Neural progenitor cell (in vitro differentiated cells): ENCODE data around the gene TTYH2. TPM values are rescaled to one million over a fixed set of nuclear protein-coding genes. Genes with fewer than 3 reads are reported as not detected.

ENCODE experiments used
- DNase-seq: peaks from one replicate; pipeline ENCODE4 v3.0.0-alpha.2; 2016; ENCODE audit warnings: low spot score
- H2AFZ ChIP-seq: fragments of 200-600 bp; sonication (generic); replicated peaks from 2 replicates; pipeline ENCODE4 v1.6.1; 2016; ENCODE audit warnings: antibody characterized with exemption
- H3F3A ChIP-seq: fragments of 200-600 bp; sonication (generic); 2 replicates; pipeline ENCODE4 v1.6.1; 2016; ENCODE audit warnings: antibody characterized with exemption, low read depth
- H3K27ac ChIP-seq: fragments of 200-600 bp; sonication (generic); 2 replicates; pipeline ENCODE4 v1.5.1; 2016; ENCODE audit warnings: mild to moderate bottlenecking
- H3K27me3 ChIP-seq: fragments of 200-600 bp; sonication (generic); 2 replicates; pipeline ENCODE4 v1.6.1; 2016; ENCODE audit warnings: mild to moderate bottlenecking, moderate library complexity
- H3K36me3 ChIP-seq: fragments of 200-600 bp; sonication (generic); 2 replicates; pipeline ENCODE4 v1.5.1; 2016
- H3K4me1 ChIP-seq: fragments of 200-600 bp; sonication (generic); 2 replicates; pipeline ENCODE4 v1.6.1; 2016; ENCODE audit warnings: mixed run types
- H3K4me2 ChIP-seq: fragments of 200-600 bp; sonication (generic); 2 replicates; pipeline ENCODE4 v1.6.1; 2016
- H3K4me3 ChIP-seq: fragments of 200-600 bp; sonication (generic); 2 replicates; pipeline ENCODE4 v1.5.1; 2016
- H3K79me2 ChIP-seq: fragments of 200-600 bp; sonication (generic); 2 replicates; pipeline ENCODE4 v1.6.1; 2016; ENCODE audit warnings: low read depth
- H3K9ac ChIP-seq: fragments of 200-600 bp; sonication (generic); 2 replicates; pipeline ENCODE4 v1.6.1; 2016
- H3K9me3 ChIP-seq: fragments of 200-600 bp; sonication (generic); 2 replicates; pipeline ENCODE4 v1.5.1; 2016; ENCODE audit warnings: low read depth
- H4K20me1 ChIP-seq: fragments of 200-600 bp; sonication (generic); 2 replicates; pipeline ENCODE4 v1.6.1; 2016; ENCODE audit warnings: low read depth
- H3K27ac Mint-ChIP-seq: 3 replicates; pipeline ENCODE4 v1.8.0; 2021; ENCODE audit warnings: mixed read lengths
- H3K27me3 Mint-ChIP-seq: 2 replicates; pipeline ENCODE4 v1.8.0; 2022; ENCODE audit warnings: low read depth, mild to moderate bottlenecking, inconsistent platforms, moderate library complexity, mixed read lengths; ENCODE audit not compliant: insufficient read depth
- H3K36me3 Mint-ChIP-seq: 3 replicates; pipeline ENCODE4 v1.8.0; 2021; ENCODE audit warnings: mixed read lengths
- H3K4me1 Mint-ChIP-seq: 3 replicates; pipeline ENCODE4 v1.8.0; 2021; ENCODE audit warnings: mixed read lengths
- H3K4me3 Mint-ChIP-seq: 3 replicates; pipeline ENCODE4 v1.8.0; 2021; ENCODE audit warnings: mild to moderate bottlenecking, moderate library complexity, mixed read lengths
- H3K9me3 Mint-ChIP-seq: 3 replicates; pipeline ENCODE4 v1.8.0; 2020; ENCODE audit warnings: mixed read lengths
- EZH2 ChIP-seq: fragments of 200-600 bp; sonication (generic); IDR thresholded peaks from 2 replicates; pipeline ENCODE4 v1.6.1; 2017; ENCODE audit warnings: antibody characterized with exemption, mild to moderate bottlenecking, moderate library complexity
- EZH2phosphoT487 ChIP-seq: fragments of 200-600 bp; sonication (generic); IDR thresholded peaks from 2 replicates; pipeline ENCODE4 v1.6.1; 2017; ENCODE audit warnings: antibody characterized with exemption
- total RNA-seq: library from RNA; depleted of rRNA; stranded (reverse); fragments of >200 nt; gene quantifications from 2 replicates; pipeline ENCODE4 v1.2.3, GENCODE V29; 2015; ENCODE audit warnings: low replicate concordance
- TF ChIP-seq, protein P1 (sequence below): fragments of 200-600 bp; sonication (generic); IDR thresholded peaks from 2 replicates; pipeline ENCODE4 v1.5.1; 2017; ENCODE audit warnings: antibody characterized with exemption, mild to moderate bottlenecking

Gene TTYH2
- total RNA-seq, 1 donor from 2014 or later = 5.8 TPM

DNA sequence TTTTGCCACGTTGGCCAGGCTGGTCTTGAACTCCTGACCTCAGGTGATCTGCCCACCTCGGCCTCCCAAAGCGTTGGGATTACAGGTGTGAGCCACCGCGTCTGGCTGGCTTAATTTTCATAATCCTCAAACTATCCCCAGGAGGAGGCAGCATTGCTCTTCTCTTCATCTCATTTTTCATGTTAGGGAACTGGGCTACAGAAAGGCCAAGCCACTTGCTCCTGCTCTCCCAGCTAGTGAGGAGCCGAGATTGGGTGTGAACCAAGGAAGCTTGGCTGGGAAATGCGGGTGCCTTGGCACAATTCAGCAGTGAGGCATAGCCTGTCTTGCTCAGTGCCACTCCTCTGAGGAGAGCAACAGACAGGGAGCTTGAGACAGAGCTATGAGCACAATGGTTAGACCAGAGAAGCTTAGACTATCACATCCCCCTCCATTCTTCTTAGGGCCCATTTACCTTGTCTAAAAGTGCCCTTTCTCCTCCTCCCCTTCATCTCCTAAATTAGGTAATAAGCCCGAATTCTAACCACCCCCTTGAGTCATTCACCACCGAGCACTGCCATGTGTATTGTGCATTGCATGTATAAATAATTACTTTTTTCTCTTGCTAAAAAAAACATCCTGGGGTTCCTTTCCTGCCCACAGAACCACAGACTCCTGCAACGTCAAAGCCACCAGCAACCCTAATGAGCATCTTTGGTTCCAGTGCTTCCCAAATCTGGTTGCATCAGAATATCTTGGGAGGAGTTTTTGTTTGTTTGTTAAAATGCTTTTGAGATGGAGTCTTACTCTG, 92.7 kb downstream of the TTYH2 start:
- no peak overlapping the region for H3K4me3 Mint-ChIP-seq
- H3K36me3 Mint-ChIP-seq = no peaks in the 10 kb centered on the region
- peaks cover 10% of the 10 kb centered on the region for H3K4me1 Mint-ChIP-seq
- H3F3A ChIP-seq = no peaks in the 10 kb centered on the region
- no peaks in the 10 kb centered on the region for H3K27me3 ChIP-seq
- peak; percentile 31 for DNase-seq
- H3K27ac Mint-ChIP-seq = no peak overlapping the region
- TF ChIP-seq EZH2phosphoT487 = no peak
- TF ChIP-seq, protein P1, sequence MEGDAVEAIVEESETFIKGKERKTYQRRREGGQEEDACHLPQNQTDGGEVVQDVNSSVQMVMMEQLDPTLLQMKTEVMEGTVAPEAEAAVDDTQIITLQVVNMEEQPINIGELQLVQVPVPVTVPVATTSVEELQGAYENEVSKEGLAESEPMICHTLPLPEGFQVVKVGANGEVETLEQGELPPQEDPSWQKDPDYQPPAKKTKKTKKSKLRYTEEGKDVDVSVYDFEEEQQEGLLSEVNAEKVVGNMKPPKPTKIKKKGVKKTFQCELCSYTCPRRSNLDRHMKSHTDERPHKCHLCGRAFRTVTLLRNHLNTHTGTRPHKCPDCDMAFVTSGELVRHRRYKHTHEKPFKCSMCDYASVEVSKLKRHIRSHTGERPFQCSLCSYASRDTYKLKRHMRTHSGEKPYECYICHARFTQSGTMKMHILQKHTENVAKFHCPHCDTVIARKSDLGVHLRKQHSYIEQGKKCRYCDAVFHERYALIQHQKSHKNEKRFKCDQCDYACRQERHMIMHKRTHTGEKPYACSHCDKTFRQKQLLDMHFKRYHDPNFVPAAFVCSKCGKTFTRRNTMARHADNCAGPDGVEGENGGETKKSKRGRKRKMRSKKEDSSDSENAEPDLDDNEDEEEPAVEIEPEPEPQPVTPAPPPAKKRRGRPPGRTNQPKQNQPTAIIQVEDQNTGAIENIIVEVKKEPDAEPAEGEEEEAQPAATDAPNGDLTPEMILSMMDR = peak; percentile 33
- no peak overlapping the region for H2AFZ ChIP-seq
- H3K4me2 ChIP-seq = no peak overlapping the region
- H3K9me3 Mint-ChIP-seq = no peaks in the 10 kb centered on the region
- H3K27ac ChIP-seq = no peak overlapping the region
- H3K36me3 ChIP-seq = no peaks in the 10 kb centered on the region
- no peaks in the 10 kb centered on the region for H3K4me1 ChIP-seq
- H3K9me3 ChIP-seq = no peaks in the 10 kb centered on the region
- no peak overlapping the region for H3K4me3 ChIP-seq
- H3K9ac ChIP-seq = no peak overlapping the region
- no peaks in the 10 kb centered on the region for H4K20me1 ChIP-seq
- no peaks in the 10 kb centered on the region for H3K79me2 ChIP-seq
- peaks cover 2% of the 10 kb centered on the region for H3K27me3 Mint-ChIP-seq

DNA sequence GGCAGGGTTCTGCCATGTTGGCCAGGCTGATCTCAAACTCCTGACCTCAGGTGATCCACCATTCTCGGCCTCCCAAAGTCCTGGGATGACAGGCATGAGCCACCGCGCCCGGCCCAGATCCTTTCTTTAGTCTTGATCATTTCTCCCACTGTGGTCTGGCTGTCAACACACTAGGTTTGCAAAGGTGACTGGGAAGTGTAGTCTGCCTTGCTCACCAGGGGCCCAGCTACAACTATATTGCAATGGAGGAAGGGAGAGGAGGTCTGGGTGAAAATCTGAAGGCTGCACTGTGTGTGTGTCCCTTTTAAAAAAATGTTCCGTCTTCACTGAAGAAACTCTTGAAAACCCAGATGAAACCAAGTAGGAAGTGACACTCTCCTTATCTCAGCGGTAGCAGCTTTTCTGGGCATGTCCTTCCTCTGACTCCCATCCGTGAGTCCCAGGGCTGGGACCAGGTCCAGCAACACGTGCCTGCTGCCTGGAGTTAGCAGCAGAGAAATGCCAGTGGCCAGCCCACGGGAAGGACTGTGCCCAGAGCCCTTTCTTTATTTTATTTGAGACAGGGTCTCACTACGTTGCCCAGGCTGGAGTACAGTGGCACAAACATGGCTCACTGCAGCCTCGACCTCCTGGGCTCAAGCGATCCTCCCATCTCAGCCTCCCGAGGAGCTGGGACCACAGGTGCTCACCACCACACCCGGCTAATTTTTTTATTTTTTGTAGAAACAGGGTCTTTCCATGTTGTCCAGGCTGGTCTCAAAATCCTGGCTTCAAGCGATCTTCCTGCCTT, 94.8 kb downstream of the TTYH2 start:
- no peaks in the 10 kb centered on the region for H3K36me3 ChIP-seq
- H3F3A ChIP-seq = no peaks in the 10 kb centered on the region
- H3K79me2 ChIP-seq = no peaks in the 10 kb centered on the region
- Mint-ChIP-seq H3K27me3 (peaks cover 3% of the 10 kb centered on the region), H3K4me1 (peaks cover 6% of the 10 kb centered on the region), H3K27ac (no peak overlapping the region), H3K36me3 (no peaks in the 10 kb centered on the region), H3K9me3 (peaks cover 7% of the 10 kb centered on the region), H3K4me3 (no peak overlapping the region)
- DNase-seq = no peak
- H3K4me2 ChIP-seq = no peak overlapping the region
- H3K9ac ChIP-seq = no peak overlapping the region
- no peaks in the 10 kb centered on the region for H3K9me3 ChIP-seq
- no peaks in the 10 kb centered on the region for H3K27me3 ChIP-seq
- no peaks in the 10 kb centered on the region for H4K20me1 ChIP-seq
- H2AFZ ChIP-seq = no peak overlapping the region
- TF ChIP-seq EZH2phosphoT487 (no peak), EZH2 (no peak)
- TF ChIP-seq, protein P1 = no peak
- H3K27ac ChIP-seq = no peak overlapping the region
- H3K4me1 ChIP-seq = no peaks in the 10 kb centered on the region
- no peak overlapping the region for H3K4me3 ChIP-seq

DNA sequence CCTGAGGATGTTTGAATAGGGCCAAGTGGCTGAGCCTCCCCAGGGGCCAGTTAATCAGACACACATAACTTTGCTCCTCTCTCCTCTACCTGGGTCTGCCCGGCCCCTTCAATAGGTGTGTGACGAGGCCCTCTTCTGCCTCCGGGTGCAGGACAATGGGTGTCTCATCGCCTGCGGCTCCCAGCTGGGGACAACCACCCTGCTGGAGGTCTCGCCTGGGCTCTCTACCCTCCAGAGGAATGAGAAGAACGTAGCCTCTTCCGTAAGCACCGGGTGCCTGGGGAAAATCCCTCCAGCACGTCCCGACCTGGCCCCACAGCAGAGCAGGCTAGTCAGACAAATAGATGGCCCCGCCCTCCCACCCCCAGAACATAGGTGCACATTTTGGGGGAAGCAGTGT, 96.5 kb downstream of the TTYH2 start:
- no peaks in the 10 kb centered on the region for H3K36me3 Mint-ChIP-seq
- Histone ChIP-seq H4K20me1 (no peaks in the 10 kb centered on the region), H3K79me2 (no peaks in the 10 kb centered on the region), H3F3A (no peaks in the 10 kb centered on the region), H3K36me3 (no peaks in the 10 kb centered on the region), H3K4me3 (no peak overlapping the region), H2AFZ (no peak overlapping the region), H3K27ac (no peak overlapping the region), H3K9me3 (no peaks in the 10 kb centered on the region), H3K4me2 (no peak overlapping the region), H3K9ac (no peak overlapping the region), H3K27me3 (no peaks in the 10 kb centered on the region), H3K4me1 (no peaks in the 10 kb centered on the region)
- peaks cover 7% of the 10 kb centered on the region for H3K9me3 Mint-ChIP-seq
- TF ChIP-seq, protein P1 = no peak
- TF ChIP-seq EZH2 (no peak), EZH2phosphoT487 (no peak)
- peaks cover 6% of the 10 kb centered on the region for H3K4me1 Mint-ChIP-seq
- H3K4me3 Mint-ChIP-seq = no peak overlapping the region
- peaks cover 3% of the 10 kb centered on the region for H3K27me3 Mint-ChIP-seq
- H3K27ac Mint-ChIP-seq = no peak overlapping the region
- no peak for DNase-seq

Other genes starting within 250 kb of the TTYH2 start
- 343 and 393 TPM in 2 replicates for gene RPL38, start 9.9 kb upstream of the TTYH2 start, total RNA-seq
- not detected in 2 replicates for gene DNAI2, start 60.7 kb downstream of the TTYH2 start, total RNA-seq
- gene KIF19, start 112.7 kb downstream of the TTYH2 start, total RNA-seq = 0.15 and 0.62 TPM in 2 replicates
- gene BTBD17, start 148.3 kb downstream of the TTYH2 start, total RNA-seq = 10.8 and 36.8 TPM in 2 replicates
- 0.93 TPM in 1 of 2 replicates, not detected in the other for gene GPR142, start 153.9 kb downstream of the TTYH2 start, total RNA-seq
- 13.5 and 42.0 TPM in 2 replicates for gene GPRC5C, start 218.5 kb downstream of the TTYH2 start, total RNA-seq